HCT116 (cell line): ENCODE results near the gene TBC1D12. TPM values are rescaled to one million over a fixed set of nuclear protein-coding genes. Genes with fewer than 3 reads are reported as not detected.

ENCODE experiments used
- ATAC-seq: fragments of 200-7000 bp; cut with Tn5 transposase; 2 replicates; pipeline ENCODE4 v1.9.1; 2020; ENCODE audit warnings: mild to moderate bottlenecking, moderate library complexity
- BruUV-seq: library from RNA; stranded (reverse); fragments of 400-500 nt; replicated peaks from 2 replicates; lab custom pipeline; 2021; lab: Mats Ljungman, UMichigan
- CTCF ChIA-PET: fragments of 300-600 bp; sonication (Branson Sonifier 250); formaldehyde crosslinking; loops from one replicate; lab custom pipeline; 2021; ENCODE audit warnings: antibody characterized with exemption; lab: Charles Lee
- POLR2A ChIA-PET: fragments of 300-600, 350-600 bp; sonication (Branson Sonifier 250); formaldehyde crosslinking; loops from one replicate; lab custom pipeline; 2021; ENCODE audit warnings: antibody characterized with exemption; lab: Charles Lee
- RAD21 ChIA-PET, 2 experiments: fragments of 300-600 bp; sonication (Branson Sonifier 250); formaldehyde crosslinking; loops; one replicate each; lab custom pipeline; 2023; ENCODE audit warnings: low total read pairs in 2 of 2; ENCODE audit not compliant: uncharacterized antibody in 2 of 2, unreplicated experiment in 2 of 2, low non-redundant PET in 1 of 2; lab: Charles Lee
- DNase-seq: peaks from one replicate; pipeline ENCODE4 v3.0.0-alpha.2; 2010; ENCODE audit warnings: low read depth, low spot score
- H2AFZ ChIP-seq: fragments of 200-600 bp; shearing (Covaris generic), sonication (generic); 2 replicates; pipeline ENCODE4 v1.6.1; 2017; ENCODE audit warnings: low read depth, mixed run types, mixed read lengths, antibody characterized with exemption, low read length; ENCODE audit not compliant: poor library complexity, severe bottlenecking
- H3K27ac ChIP-seq: 2 replicates; pipeline ENCODE4 v1.5.1; 2012; ENCODE audit warnings: low read depth, low read length
- H3K27me3 ChIP-seq: fragments of 200-600 bp; sonication (generic); 2 replicates; pipeline ENCODE4 v1.6.1; 2016; ENCODE audit warnings: mixed run types, low read length, mixed read lengths; ENCODE audit not compliant: insufficient read depth
- H3K36me3 ChIP-seq, 2 experiments: fragments of 200-500 bp in 1 of 2; fragments of 200-600 bp in 1 of 2; sonication (Bioruptor generic) in 1 of 2; sonication (generic) in 1 of 2; 2 replicates each; pipeline versions ENCODE4 v1.5.1 to v1.6.1; 2014 to 2016; ENCODE audit warnings: low read length in 2 of 2, inconsistent platforms in 1 of 2, mixed read lengths in 1 of 2, mixed run types in 1 of 2; ENCODE audit not compliant: insufficient read depth in 2 of 2, control insufficient read depth in 1 of 2
- H3K4me1 ChIP-seq, 2 experiments: fragments of 200-600 bp in 1 of 2; sonication (generic) in 1 of 2; 2 replicates each; pipeline versions ENCODE4 v1.5.1 to v1.6.1; 2012 to 2017; ENCODE audit warnings: low read length in 2 of 2, inconsistent platforms in 1 of 2, mild to moderate bottlenecking in 1 of 2, mixed read lengths in 1 of 2, mixed run types in 1 of 2, moderate library complexity in 1 of 2; ENCODE audit not compliant: insufficient read depth in 2 of 2, control insufficient read depth in 1 of 2
- H3K4me2 ChIP-seq: fragments of 200-600 bp; sonication (generic); 2 replicates; pipeline ENCODE4 v1.6.1; 2017; ENCODE audit warnings: mixed run types, low read length, mixed read lengths
- H3K4me3 ChIP-seq, 2 experiments: fragments of 200-600 bp in 1 of 2; sonication (generic) in 1 of 2; replicated peaks in 1 of 2; 2 replicates each; pipeline ENCODE4 v1.5.1; 2011 to 2016; ENCODE audit warnings: low read length in 2 of 2, control low read depth in 1 of 2, low read depth in 1 of 2, mild to moderate bottlenecking in 1 of 2, mixed read lengths in 1 of 2, mixed run types in 1 of 2
- H3K79me2 ChIP-seq: fragments of 200-600 bp; sonication (generic); 2 replicates; pipeline ENCODE4 v1.6.1; 2017; ENCODE audit warnings: mild to moderate bottlenecking, mixed run types, low read length, moderate library complexity, mixed read lengths; ENCODE audit not compliant: insufficient read depth
- H3K9ac ChIP-seq: fragments of 200-600 bp; sonication (generic); 2 replicates; pipeline ENCODE4 v1.6.1; 2016; ENCODE audit warnings: low read length, mixed read lengths
- H3K9me2 ChIP-seq: fragments of 200-600 bp; sonication (generic), shearing (Covaris generic); 2 replicates; pipeline ENCODE4 v1.6.1; 2017; ENCODE audit warnings: mixed run types, mild to moderate bottlenecking, moderate library complexity; ENCODE audit not compliant: insufficient read depth
- H3K9me3 ChIP-seq, 2 experiments: fragments of 200-500 bp in 1 of 2; fragments of 200-600 bp in 1 of 2; sonication (Bioruptor generic) in 1 of 2; sonication (generic) in 1 of 2; 2 replicates each; pipeline ENCODE4 v1.6.1; 2014 to 2017; ENCODE audit warnings: low read length in 2 of 2, mixed read lengths in 2 of 2, inconsistent platforms in 1 of 2, low read depth in 1 of 2, mild to moderate bottlenecking in 1 of 2, mixed run types in 1 of 2, moderate library complexity in 1 of 2; ENCODE audit not compliant: control insufficient read depth in 1 of 2, insufficient read depth in 1 of 2
- H4K20me1 ChIP-seq: fragments of 200-600 bp; sonication (generic), shearing (Covaris generic); 2 replicates; pipeline ENCODE4 v1.6.1; 2017; ENCODE audit warnings: mixed run types, mild to moderate bottlenecking, moderate library complexity; ENCODE audit not compliant: insufficient read depth
- EGR1 ChIP-seq: IDR thresholded peaks from 2 replicates; pipeline ENCODE4 v1.6.1; 2012; ENCODE audit warnings: low read depth
- ELF1 ChIP-seq: IDR thresholded peaks from 2 replicates; pipeline ENCODE4 v1.6.1; 2012; ENCODE audit warnings: low read depth, borderline replicate concordance
- EZH2 ChIP-seq: fragments of 200-600 bp; sonication (generic); IDR thresholded peaks from 2 replicates; pipeline ENCODE4 v1.6.1; 2017; ENCODE audit warnings: antibody characterized with exemption, mixed run types
- JUND ChIP-seq: IDR thresholded peaks from 2 replicates; pipeline ENCODE4 v1.6.1; 2012
- POLR2A ChIP-seq: IDR thresholded peaks from 2 replicates; pipeline ENCODE4 v1.7.0; 2011; ENCODE audit warnings: borderline replicate concordance; ENCODE audit not compliant: insufficient read depth, insufficient read length; ENCODE audit errors: extremely low read depth
- SP1 ChIP-seq: IDR thresholded peaks from 2 replicates; pipeline ENCODE4 v1.6.1; 2012; ENCODE audit warnings: low read depth
- ZFX ChIP-seq: fragments of 450-650 bp; IDR thresholded peaks from 2 replicates; pipeline ENCODE4 v1.6.1; 2017
- intact Hi-C: fragments of 100-400 bp; cut with micrococcal nuclease; formaldehyde crosslinking; loops from 2 replicates; pipeline ENCODE4 v1.10.0; 2022
- total RNA-seq: library from RNA; stranded (reverse); gene quantifications from one replicate; pipeline ENCODE4 v1.2.1, GENCODE V29; 2021; ENCODE audit not compliant: unreplicated experiment
- TF ChIP-seq, protein P1 (sequence below): IDR thresholded peaks from 2 replicates; pipeline ENCODE4 v1.6.1; 2012; ENCODE audit warnings: low read depth
- TF ChIP-seq, protein P2 (sequence below): IDR thresholded peaks from 2 replicates; pipeline ENCODE4 v1.6.1; 2012
- TF ChIP-seq, protein P3 (sequence below), 3 experiments: fragments of 200-600 bp in 1 of 3; sonication (generic) in 1 of 3; IDR thresholded peaks in 2 of 3; conservative IDR thresholded peaks in 1 of 3; 2 replicates each; pipeline ENCODE4 v1.5.1; 2012 to 2017; ENCODE audit warnings: low read depth in 2 of 3, low read length in 2 of 3, antibody characterized with exemption in 1 of 3, borderline replicate concordance in 1 of 3, control low read depth in 1 of 3, mild to moderate bottlenecking in 1 of 3, mixed read lengths in 1 of 3, mixed run types in 1 of 3, moderate library complexity in 1 of 3; ENCODE audit not compliant: insufficient read depth in 1 of 3
- TF ChIP-seq, protein P4 (sequence below): IDR thresholded peaks from 2 replicates; pipeline ENCODE4 v1.6.1; 2011; ENCODE audit warnings: mild to moderate bottlenecking, low read length, moderate library complexity; ENCODE audit not compliant: insufficient replicate concordance; ENCODE audit errors: extremely low read depth

TBC1D12 gene
- total RNA-seq, 1 experiment from 2014 or later, result 7.1 TPM

DNA sequence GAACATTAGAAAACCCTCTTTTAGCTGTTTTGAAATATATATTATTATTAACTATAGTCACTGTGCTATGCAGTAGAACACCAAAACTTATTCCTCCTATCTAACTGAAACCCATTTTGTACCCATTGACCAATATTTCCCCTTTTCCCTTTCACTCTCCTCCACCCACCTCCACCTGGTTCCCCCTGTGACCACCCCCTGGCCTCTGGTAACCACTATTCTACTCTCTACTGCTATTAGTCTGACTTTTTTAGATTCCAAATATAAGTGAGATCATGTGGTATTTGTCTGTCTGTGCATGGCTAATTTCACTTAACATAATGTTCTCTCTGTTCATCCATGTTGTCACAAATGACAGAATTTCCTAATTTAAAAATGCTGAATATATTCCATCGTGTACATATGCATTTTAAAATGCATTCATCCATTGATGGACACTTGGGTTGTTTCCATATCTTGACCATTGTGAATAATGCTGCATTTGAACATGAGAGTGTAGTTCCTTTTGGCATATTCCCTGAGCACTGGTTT lies 18.7 kb downstream of the TBC1D12 start:
- no TSS peak for BruUV-seq
- H3K9me3 ChIP-seq, result no peaks in the 10 kb centered on the region; a peak in 1 of 4 replicates
- DNase-seq (no peak), ATAC-seq (no peak)
- TF ChIP-seq SP1 (no peak), ELF1 (no peak), ZFX (no peak), EZH2 (no peak), JUND (no peak), EGR1 (no peak), POLR2A (no peak)
- TF ChIP-seq, protein P1, sequence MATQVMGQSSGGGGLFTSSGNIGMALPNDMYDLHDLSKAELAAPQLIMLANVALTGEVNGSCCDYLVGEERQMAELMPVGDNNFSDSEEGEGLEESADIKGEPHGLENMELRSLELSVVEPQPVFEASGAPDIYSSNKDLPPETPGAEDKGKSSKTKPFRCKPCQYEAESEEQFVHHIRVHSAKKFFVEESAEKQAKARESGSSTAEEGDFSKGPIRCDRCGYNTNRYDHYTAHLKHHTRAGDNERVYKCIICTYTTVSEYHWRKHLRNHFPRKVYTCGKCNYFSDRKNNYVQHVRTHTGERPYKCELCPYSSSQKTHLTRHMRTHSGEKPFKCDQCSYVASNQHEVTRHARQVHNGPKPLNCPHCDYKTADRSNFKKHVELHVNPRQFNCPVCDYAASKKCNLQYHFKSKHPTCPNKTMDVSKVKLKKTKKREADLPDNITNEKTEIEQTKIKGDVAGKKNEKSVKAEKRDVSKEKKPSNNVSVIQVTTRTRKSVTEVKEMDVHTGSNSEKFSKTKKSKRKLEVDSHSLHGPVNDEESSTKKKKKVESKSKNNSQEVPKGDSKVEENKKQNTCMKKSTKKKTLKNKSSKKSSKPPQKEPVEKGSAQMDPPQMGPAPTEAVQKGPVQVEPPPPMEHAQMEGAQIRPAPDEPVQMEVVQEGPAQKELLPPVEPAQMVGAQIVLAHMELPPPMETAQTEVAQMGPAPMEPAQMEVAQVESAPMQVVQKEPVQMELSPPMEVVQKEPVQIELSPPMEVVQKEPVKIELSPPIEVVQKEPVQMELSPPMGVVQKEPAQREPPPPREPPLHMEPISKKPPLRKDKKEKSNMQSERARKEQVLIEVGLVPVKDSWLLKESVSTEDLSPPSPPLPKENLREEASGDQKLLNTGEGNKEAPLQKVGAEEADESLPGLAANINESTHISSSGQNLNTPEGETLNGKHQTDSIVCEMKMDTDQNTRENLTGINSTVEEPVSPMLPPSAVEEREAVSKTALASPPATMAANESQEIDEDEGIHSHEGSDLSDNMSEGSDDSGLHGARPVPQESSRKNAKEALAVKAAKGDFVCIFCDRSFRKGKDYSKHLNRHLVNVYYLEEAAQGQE, result no peak
- TF ChIP-seq, protein P2, sequence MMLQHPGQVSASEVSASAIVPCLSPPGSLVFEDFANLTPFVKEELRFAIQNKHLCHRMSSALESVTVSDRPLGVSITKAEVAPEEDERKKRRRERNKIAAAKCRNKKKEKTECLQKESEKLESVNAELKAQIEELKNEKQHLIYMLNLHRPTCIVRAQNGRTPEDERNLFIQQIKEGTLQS, result no peak
- TF ChIP-seq, protein P3, sequence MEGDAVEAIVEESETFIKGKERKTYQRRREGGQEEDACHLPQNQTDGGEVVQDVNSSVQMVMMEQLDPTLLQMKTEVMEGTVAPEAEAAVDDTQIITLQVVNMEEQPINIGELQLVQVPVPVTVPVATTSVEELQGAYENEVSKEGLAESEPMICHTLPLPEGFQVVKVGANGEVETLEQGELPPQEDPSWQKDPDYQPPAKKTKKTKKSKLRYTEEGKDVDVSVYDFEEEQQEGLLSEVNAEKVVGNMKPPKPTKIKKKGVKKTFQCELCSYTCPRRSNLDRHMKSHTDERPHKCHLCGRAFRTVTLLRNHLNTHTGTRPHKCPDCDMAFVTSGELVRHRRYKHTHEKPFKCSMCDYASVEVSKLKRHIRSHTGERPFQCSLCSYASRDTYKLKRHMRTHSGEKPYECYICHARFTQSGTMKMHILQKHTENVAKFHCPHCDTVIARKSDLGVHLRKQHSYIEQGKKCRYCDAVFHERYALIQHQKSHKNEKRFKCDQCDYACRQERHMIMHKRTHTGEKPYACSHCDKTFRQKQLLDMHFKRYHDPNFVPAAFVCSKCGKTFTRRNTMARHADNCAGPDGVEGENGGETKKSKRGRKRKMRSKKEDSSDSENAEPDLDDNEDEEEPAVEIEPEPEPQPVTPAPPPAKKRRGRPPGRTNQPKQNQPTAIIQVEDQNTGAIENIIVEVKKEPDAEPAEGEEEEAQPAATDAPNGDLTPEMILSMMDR (IDR thresholded peaks at IDR 0.05 in 2 of 3, conservative IDR thresholded peaks at IDR 0.05 in 1 of 3; ENCODE audit: borderline replicate concordance in 1 of 3, insufficient read depth in 1 of 3, low read depth in 2 of 3, low read length in 2 of 3), result no peak
- TF ChIP-seq, protein P4, sequence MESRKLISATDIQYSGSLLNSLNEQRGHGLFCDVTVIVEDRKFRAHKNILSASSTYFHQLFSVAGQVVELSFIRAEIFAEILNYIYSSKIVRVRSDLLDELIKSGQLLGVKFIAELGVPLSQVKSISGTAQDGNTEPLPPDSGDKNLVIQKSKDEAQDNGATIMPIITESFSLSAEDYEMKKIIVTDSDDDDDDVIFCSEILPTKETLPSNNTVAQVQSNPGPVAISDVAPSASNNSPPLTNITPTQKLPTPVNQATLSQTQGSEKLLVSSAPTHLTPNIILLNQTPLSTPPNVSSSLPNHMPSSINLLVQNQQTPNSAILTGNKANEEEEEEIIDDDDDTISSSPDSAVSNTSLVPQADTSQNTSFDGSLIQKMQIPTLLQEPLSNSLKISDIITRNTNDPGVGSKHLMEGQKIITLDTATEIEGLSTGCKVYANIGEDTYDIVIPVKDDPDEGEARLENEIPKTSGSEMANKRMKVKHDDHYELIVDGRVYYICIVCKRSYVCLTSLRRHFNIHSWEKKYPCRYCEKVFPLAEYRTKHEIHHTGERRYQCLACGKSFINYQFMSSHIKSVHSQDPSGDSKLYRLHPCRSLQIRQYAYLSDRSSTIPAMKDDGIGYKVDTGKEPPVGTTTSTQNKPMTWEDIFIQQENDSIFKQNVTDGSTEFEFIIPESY, result no peak
- intact Hi-C loops, result no loop called here
- ChIA-PET POLR2A (no interaction called here), RAD21 (no interaction called here), CTCF (interaction anchor here (1.3 kb wide), 1 partner anchor 101 kb away, joined by 3 read pairs; no protein-coding TSS in a partner anchor)
- H3K27me3 ChIP-seq, result no peaks in the 10 kb centered on the region
- H3K4me2 ChIP-seq, result no peak overlapping the region
- H3K9me2 ChIP-seq, result no peaks in the 10 kb centered on the region
- 0 out of 2 replicates have a peak, but pooled peaks cover 3% of the 10 kb centered on the region for H4K20me1 ChIP-seq
- no peak overlapping the region for H3K27ac ChIP-seq
- peaks cover 48% of the 10 kb centered on the region for H3K79me2 ChIP-seq
- H2AFZ ChIP-seq, result no peak overlapping the region
- peaks cover 0 to 9% of the 10 kb centered on the region in 2 experiments; a peak in 2 of 4 replicates for H3K4me1 ChIP-seq
- no peak overlapping the region for H3K9ac ChIP-seq
- H3K4me3 ChIP-seq, result no peak overlapping the region
- H3K36me3 ChIP-seq, result no peaks in the 10 kb centered on the region
